ENCODE measurements around the gene MS4A6A.

GRCh38 chr11:60208951-60209350 is 26.1 kb upstream of the MS4A6A start:
- TF ChIP-seq YY1 (IDR thresholded peaks at IDR 0.05; ENCODE audit: insufficient read depth, insufficient read length) = no peak
- TF ChIP-seq ZNF274 (IDR thresholded peaks at IDR 0.05; ENCODE audit: low read depth, low read length) = no peak
- TF ChIP-seq SUZ12 (IDR thresholded peaks at IDR 0.05; ENCODE audit: extremely low read depth, insufficient read depth, insufficient read length) = no peak
